Testis (tissue), 2 donors: Measurements from ENCODE around the gene PC.

Experiments used
- CTCF ChIP-seq, 3 experiments: fragments of 450-650 bp in 2 of 3; fragments of 200-600 bp in 1 of 3; sonication (generic) in 1 of 3; IDR thresholded peaks; one replicate each; pipeline ENCODE4 v1.5.1; 2016 to 2019; ENCODE audit warnings: antibody characterized with exemption in 3 of 3, mild to moderate bottlenecking in 2 of 3, moderate library complexity in 1 of 3
- POLR2A ChIP-seq: fragments of 450-650 bp; IDR thresholded peaks from one replicate; pipeline ENCODE4 v1.6.1; 2017; ENCODE audit warnings: antibody characterized with exemption, mild to moderate bottlenecking, moderate library complexity

- no peak for TF ChIP-seq CTCF (IDR thresholded peaks at IDR 0.05)
- TF ChIP-seq POLR2A: no peak
Measured at GRCh38 chr11:66918741-66919140, 39.4 kb downstream of the PC start.
